GM19193 (cell line): ENCODE data around the gene APH1B.
A peak's percentile ranks its signal among the peaks of the same experiment; 100 is the strongest.

ENCODE experiments used
- POLR2A ChIP-seq: IDR thresholded peaks from 4 replicates; pipeline ENCODE4 v1.6.1; 2011; ENCODE audit not compliant: insufficient read depth, insufficient read length; ENCODE audit errors: extremely low read depth

Gene APH1B

DNA sequence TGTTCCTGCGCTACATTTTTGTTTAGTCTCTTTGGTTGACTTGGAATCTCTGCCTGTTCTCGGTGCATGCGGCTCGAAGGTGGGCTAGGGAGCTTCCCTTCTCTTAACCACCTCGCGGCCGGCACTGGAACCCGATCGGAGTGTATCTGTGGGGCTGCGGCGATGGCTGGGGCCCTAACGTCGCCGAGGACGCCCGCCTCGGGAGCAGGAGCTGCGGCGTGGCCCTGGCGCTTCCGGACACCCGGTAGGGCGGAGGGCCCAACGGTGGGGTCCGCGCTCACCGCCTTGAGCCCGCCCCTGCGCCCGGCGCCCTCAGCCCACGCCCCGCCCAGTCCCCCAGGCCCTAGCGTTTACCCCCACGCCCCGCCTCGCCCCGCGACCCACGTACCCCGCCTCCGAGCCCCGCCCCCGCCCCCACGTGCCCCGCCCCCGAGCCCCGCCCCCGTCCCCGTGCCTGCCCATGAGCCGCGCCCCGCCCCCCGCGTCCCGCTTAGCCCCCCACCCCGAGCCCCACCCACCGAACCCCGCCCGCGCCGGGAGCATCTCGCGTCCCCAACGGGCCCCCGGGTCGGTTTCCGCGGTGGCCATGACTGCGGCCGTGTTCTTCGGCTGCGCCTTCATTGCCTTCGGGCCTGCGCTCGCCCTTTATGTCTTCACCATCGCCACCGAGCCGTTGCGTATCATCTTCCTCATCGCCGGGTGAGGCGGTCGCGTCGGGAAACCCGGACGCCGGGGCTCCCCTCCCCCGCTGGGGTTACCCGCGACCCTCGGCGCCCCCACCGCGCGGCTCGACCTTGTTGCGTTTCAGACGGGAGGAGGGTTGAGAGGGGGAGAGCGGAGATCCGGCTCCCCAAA is at the start of gene APH1B:
APH1B (plus strand) TSS at position 568 of the 855 bp plus-strand sequence; CDS start at position 587, 19 bp downstream.
- TF ChIP-seq POLR2A = peak; percentile 75

DNA sequence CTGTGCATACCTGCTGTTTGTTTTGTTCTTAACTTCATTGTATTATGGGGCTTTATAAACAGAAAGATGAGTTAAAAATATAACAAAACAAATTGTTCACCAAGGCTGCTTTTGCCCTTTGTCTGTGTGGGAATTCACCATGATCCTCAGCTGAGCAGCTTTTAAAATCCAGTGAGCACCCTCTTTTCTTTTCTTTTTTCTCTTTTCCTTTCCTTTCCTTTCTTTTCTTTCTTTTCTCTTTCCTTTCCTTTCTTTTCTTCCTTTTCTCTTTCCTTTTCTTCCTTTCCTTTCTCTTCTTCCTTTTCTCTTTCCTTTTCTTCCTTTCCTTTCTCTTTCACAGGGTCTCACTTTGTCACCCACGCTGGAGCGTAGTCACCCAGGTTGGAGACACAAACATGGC is 49.7 kb upstream of the APH1B start:
- no peak for TF ChIP-seq POLR2A

DNA sequence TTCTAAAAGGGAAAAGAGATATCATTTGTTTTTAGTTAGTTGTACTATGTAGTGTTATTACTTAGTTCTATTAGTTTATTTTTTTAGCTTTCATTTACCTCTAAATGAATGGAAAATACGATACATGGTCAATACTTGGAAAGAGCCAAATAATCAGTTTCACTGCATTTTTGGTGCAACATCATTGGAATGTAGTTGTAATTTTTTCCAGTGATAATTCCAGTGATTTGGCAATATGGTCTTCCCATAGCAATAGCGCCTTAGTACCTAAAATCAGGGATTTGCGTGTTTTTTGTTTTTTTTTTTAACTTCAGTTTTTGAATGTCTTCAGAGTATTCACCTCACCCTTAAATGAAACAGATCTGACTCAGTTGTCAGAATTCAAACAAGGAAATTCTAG is 46.2 kb upstream of the APH1B start:
- TF ChIP-seq POLR2A = no peak

DNA sequence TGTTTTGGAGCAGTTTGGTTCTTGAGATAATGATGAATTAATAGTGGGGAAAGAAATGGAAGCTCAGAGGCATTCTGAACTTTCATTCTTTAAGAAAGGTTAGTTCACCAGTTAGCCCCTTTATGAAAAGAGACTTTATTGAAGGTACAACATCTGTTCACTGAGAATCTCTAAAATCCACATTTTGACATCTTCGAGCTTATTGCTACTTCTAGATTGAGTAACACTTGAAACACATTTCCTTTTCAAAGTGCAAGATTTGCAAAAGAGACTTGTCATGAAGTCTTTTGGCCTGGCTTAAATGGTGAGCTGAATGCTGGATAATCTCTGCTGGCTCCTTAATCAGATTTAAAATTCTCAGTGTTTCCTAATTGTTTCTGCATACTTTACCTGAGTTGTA is 45.7 kb upstream of the APH1B start:
- no peak for TF ChIP-seq POLR2A

DNA sequence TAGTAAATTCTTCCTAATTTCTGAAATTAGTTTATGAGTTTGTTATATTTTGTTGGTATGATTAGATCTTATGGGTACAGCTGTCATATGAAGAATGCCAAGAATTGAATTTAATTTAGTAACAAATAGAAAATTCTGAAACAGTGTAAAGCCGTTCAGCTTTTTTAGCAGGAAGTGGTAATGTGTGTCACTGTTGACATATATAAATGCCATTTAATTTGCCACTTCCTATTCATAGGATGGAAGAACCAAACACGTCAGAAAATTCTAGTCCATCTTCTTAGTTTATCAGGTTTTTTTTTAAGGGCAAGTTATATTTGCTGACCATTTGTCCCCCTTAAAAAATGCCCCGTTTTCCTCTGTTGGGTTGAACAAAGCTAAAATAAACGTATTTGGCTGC is 45.0 kb upstream of the APH1B start:
- no peak for TF ChIP-seq POLR2A

DNA sequence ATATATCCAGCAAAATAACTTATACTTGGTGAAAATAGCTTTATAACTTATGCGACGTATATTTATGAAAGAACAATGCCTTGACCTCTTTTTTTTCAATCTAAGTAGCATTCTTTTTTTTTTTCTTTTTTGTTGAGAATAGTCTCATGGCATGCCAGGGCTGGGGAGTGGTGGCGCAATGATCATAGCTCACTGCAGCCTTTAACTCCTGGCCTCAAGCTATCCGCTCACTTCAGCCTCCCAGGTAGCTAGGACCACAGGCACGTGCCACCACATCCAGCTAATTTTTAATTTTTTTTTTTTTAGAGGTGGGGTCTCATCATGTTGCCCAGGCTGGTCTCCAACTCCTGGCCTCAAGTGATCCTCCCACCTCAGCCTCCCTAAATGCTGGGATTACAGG is 44.5 kb upstream of the APH1B start:
- no peak for TF ChIP-seq POLR2A

DNA sequence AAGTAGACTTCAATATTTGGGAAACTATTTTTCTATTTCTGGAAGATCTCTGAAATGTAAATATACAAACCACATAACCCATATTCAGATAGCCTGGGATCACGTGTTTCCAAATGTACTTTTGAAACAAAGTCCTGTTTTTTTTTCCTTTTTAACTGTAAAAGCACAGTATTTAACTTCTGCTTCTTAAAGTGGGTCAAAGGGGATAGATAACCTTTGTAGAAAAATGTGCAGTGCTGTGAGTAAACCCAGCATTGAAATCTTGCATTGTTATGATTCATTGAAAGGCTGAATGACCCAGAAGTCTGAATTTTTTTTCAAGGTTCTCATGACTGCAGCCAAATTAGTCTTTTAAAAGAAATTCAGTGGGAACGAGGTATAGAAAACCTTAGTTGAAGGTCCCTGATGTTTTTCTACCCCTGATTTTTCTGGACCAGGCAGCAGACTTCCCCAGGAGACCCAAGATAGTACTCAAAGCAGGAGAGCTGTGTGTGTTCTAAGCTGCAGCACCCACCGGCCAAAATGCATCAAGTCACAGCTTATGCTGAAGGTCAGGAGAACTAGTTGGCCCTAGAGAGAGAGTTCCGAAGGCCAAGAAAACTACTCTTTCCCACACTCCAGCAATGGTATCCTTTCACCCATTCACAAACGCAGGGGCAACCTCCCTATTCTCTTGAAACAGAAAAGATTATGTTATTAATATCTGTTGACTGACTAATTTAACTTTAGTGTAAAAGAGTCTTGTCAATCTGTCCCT is 43.6 kb upstream of the APH1B start:
- no peak for TF ChIP-seq POLR2A

DNA sequence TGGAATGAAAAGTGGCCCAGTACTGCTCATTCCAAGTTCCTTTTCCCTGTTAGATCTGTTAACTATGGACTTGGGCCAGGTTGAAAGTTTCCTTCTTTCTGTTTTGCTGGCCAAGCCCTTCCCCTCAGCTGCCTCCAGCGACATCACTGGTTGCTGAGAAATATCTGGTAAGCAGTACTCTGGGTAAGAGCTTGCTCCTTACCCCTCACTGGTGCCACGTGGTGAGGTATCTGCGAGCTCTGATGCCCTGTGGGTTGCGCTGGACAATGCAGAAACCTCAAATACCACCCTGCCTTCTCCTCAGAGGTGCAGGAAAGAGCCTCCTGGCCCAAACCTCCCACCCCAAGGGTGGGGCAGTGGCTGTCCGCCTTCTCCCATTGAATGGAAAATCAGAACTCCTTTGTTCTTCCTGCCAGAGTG is 42.9 kb upstream of the APH1B start:
- no peak for TF ChIP-seq POLR2A

DNA sequence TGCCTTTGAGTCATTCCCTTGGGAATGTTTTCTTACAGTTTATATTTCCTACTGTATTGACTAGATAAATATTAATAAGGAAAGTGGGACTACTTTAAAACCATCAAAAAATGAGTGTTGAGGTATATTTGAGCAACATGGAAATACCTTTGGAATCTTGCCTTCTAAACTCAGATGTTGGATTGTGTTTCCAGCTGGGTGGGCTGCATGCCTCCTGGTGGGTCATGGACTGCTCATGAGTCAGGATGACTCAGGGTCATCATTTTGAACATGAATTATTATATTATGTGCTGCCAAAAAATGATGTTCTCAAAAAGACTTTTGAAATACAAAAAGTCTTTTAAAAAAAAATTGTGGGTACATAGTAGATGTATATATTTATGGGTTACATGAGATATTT is 41.1 kb upstream of the APH1B start:
- no peak for TF ChIP-seq POLR2A

DNA sequence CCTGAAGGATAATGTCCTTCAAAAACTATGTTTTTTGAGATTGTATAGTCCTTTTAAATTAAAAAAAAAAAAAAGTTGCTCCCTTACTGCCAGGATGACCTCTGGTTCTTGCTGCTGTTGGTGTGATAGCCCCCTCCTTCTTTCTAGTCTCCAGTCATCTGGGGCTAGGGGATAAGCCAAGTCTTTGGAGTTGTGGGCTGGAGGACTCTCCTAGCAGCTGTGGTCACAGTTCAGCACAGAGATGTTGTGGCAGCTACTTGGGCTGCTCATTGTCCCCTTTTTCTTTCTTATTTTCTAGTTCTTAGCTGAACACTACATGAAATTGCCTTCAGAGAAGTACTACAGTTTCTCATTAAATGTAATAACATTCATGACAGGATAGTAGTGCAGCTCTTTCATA is 39.2 kb upstream of the APH1B start:
- TF ChIP-seq POLR2A = no peak

DNA sequence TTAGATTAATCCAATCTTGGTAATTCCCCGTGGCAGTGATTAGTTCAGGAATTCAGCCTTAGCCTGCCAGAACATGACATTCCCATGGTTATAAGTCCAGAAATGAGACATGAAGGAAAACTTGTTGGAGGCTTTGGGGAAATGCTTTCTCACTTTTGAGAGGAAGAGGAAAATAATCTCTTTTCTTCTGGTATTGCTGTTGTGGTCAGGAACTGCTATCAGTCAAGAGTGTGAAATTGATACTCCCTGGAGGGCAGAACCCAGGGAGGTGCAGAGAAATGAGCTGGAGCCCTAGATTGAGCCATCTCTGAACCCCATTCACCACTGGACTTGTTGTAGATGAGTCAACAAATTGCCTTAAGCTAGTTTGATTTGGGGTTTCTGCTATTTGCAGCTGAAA is 38.6 kb upstream of the APH1B start:
- no peak for TF ChIP-seq POLR2A

DNA sequence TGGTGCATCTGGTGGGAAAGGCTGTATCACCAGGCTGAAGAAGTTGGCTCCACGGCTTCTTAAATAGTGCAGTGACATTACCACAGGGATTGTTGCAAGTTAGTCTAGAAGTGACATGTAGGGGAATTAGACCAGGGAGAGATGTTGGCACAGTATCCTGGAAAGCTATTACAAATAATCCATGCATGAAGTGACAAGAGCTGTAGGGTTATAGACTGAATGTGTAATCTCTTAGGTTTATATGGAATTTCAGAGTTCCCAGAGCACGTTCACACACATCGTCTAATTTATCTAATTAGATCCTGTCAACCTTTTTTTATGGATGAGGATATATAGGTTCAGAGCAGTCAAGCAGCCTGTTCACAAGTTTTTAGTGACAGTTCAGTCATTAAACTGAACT is 37.3 kb upstream of the APH1B start:
- no peak for TF ChIP-seq POLR2A

DNA sequence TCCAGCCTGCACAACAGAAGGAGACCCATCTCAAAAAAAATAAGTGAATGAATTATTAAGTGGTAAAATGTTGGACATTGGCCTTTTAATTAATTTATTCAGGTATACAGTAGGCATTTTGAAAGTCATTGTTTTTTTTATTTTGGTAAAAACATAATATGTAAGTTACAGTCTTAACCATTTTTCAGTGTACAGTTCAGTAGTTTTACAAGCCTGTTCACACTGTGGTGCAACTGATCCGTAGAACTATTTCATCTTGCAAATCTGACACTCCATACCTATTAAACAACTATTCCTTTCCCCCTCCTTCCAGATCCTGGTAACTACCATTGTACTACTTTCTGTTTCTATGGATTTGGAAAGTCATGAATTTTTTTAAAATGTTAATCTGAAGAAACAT is 36.1 kb upstream of the APH1B start:
- TF ChIP-seq POLR2A = no peak

DNA sequence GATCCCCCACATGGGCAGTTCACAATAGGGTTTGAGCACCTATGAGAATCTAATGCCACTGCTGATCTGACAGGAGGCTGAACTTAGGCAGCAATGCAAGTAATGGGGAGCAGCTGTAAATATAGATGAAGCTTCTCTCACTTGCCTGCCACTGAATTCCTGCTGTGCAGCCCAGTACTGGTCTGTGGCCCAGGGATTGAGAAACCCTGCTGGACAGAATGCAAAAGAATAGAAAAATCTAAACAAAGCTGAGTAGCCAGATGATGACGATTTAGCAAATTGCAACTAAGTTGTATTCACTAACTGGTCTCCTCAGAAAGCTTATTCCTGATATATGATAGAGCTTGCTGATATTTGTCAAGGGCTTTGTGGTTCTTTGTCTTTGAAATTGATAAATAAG is 34.3 kb upstream of the APH1B start:
- no peak for TF ChIP-seq POLR2A

DNA sequence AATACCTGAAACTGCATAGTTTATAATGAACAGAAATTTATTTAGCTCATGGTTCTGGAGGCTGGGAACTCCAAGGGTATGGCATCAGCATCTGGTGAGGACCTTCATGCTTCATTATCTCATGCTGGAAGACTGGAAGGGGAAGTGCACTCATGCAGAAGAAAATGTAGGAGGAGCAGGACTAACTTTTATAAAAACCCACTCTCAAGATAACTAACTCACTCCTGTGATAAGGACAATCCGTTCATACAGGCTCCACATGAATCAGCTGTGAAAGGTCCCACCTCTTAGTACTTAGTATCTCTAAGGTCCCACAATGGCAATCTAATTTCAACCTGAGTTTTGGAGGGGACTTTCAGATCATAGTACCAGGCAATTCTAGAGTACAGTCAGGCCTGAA is 33.6 kb upstream of the APH1B start:
- no peak for TF ChIP-seq POLR2A

DNA sequence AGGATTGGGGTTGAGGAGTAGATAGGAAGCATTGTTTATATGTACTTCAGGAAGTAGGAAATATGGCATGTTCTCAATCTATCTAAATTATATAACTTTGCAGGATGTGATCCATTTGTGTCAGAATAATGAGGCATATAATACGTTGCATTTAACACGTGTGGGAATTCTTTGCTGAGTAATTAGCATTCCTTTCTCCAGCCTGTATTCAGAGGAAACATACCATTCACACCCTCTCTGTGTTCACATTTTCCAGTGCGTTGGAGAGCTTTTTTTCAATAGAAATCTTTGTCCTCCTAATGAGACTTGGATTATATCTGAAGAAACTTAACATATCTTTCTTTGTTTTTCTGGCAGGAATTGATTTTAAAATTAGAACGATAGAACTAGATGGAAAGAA is 33.0 kb upstream of the APH1B start:
- no peak for TF ChIP-seq POLR2A
